COLO829 (cell line): ENCODE results near the gene MPO.
A peak's percentile ranks its signal among the peaks of the same experiment; 100 is the strongest.

Experiments
- DNase-seq: peaks from one replicate; pipeline ENCODE4 v3.0.0; 2012; ENCODE audit warnings: low spot score

Gene MPO

GRCh38 chr17:58232707-58233156 is 48.0 kb downstream of the MPO start:
- no peak for DNase-seq

GRCh38 chr17:58231641-58232040 is 49.1 kb downstream of the MPO start:
- no peak for DNase-seq

- DNase-seq, result no peak
These were observed 50.9 kb downstream of the MPO start for GRCh38 chr17:58229881-58230280.

- no peak for DNase-seq
These were observed 51.4 kb downstream of the MPO start for GRCh38 chr17:58229384-58229783.

GRCh38 chr17:58228679-58229078 is 52.1 kb downstream of the MPO start:
- no peak for DNase-seq

DNA sequence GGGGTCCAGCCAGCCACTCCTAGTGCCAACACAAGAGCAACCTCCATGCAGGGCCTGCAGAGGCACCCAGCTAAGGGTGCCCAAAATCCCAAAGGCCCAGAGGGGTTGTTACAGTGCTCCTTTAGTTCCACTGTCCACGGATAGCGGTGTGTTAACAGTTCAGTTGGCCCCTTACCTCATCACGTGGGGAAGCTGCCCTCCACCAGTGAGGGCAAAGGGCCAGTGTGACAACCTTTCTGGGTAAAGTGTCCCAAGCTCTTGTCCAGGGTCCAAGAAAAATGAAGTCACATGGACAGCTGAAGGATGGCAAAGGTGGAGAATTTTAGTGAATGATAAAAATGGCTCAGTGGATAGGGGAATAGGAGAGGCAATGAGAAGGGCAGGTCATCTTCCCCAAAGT is 53.0 kb downstream of the MPO start:
- DNase-seq, result no peak

GRCh38 chr17:58224315-58224714 is 56.4 kb downstream of the MPO start:
- peak; percentile 68 for DNase-seq
